HepG2 (cell line): Measurements from ENCODE around the gene P3H4. TPM values are rescaled to one million over a fixed set of nuclear protein-coding genes. Genes with fewer than 3 reads are reported as not detected.
A peak's percentile ranks its signal among the peaks of the same experiment; 100 is the strongest.

Source experiments
- ASH2L ChIP-seq: fragments of 300-600, 200-600 bp; sonication (generic); IDR thresholded peaks from 2 replicates; pipeline ENCODE4 v1.7.0; 2017; ENCODE audit warnings: low read depth, mild to moderate bottlenecking, moderate library complexity, mixed read lengths, low read length; ENCODE audit not compliant: insufficient read length
- FOXC1 ChIP-seq: sonication (generic); formaldehyde crosslinking; IDR thresholded peaks from 2 replicates; pipeline ENCODE4 v1.8.0; 2022; ENCODE audit warnings: mild to moderate bottlenecking, missing genetic modification reagents, borderline replicate concordance
- HDAC1 ChIP-seq: sonication (generic); formaldehyde crosslinking; IDR thresholded peaks from 2 replicates; pipeline ENCODE4 v1.5.1; 2020; ENCODE audit warnings: mild to moderate bottlenecking, missing genetic modification reagents
- KIAA2018 ChIP-seq: sonication (generic); formaldehyde crosslinking; IDR thresholded peaks from 2 replicates; pipeline ENCODE4 v1.5.0; 2020; ENCODE audit warnings: mild to moderate bottlenecking, missing genetic modification reagents, borderline replicate concordance
- MNT ChIP-seq: fragments of 450-650 bp; IDR thresholded peaks from 2 replicates; pipeline ENCODE4 v1.6.1; 2016
- RXRA ChIP-seq: sonication (generic); formaldehyde crosslinking; IDR thresholded peaks from 2 replicates; pipeline ENCODE4 v1.5.1; 2020; ENCODE audit warnings: missing genetic modification reagents
- SNAPC4 ChIP-seq: sonication (generic); formaldehyde crosslinking; IDR thresholded peaks from 2 replicates; pipeline ENCODE4 v1.4.0; 2020; ENCODE audit warnings: mild to moderate bottlenecking, missing genetic modification reagents
- ZMYM4 ChIP-seq: sonication (generic); formaldehyde crosslinking; IDR thresholded peaks from 2 replicates; pipeline ENCODE4 v1.8.1; 2023; ENCODE audit warnings: mild to moderate bottlenecking, missing genetic modification reagents
- ZNF280D ChIP-seq: sonication (generic); formaldehyde crosslinking; IDR thresholded peaks from 2 replicates; pipeline ENCODE4 v1.5.1; 2020; ENCODE audit warnings: mild to moderate bottlenecking, missing genetic modification reagents
- ZSCAN9 ChIP-seq: IDR thresholded peaks from 2 replicates; pipeline ENCODE4 v1.6.1; 2016; ENCODE audit warnings: borderline replicate concordance
- polyA plus RNA-seq, 8 experiments: library from polyadenylated mRNA; depleted of rRNA in 3 of 8; stranded (reverse) in 7 of 8; unstranded in 1 of 8; fragments of >200 nt; fragmentation: Illumina TruSeq in 4 of 8; extraction: Trizol in 4 of 8; gene quantifications; 2 replicates each; pipeline versions ENCODE4 v1.2.1 to v1.2.3, GENCODE V29; 2011 to 2016; ENCODE audit warnings: low read depth in 4 of 8, missing spikeins in 1 of 8, mixed read lengths in 1 of 8; ENCODE audit not compliant: insufficient read depth in 1 of 8
- total RNA-seq, 5 experiments: library from RNA; depleted of rRNA; stranded (reverse); fragments of >200 nt; fragmentation: Illumina TruSeq; extraction: Trizol; gene quantifications; 2 replicates each; pipeline ENCODE4 v1.2.3, GENCODE V29; 2016; ENCODE audit warnings: low read depth in 1 of 5

Gene P3H4
- total and polyA plus RNA-seq, 2 of the 13 experiments (the other 11 are each of a cell fraction or from before 2014, with no cell fraction given): 37.1 to 50.6 TPM

GRCh38 chr17:41772586-41773189 is 39.1 kb downstream of the P3H4 start (continued):
- no peak for TF ChIP-seq KIAA2018 (CRISPR knock-in tag)
- peak; percentile 83 for TF ChIP-seq HDAC1 (CRISPR knock-in tag)
- peak; percentile 88 for TF ChIP-seq ZMYM4 (CRISPR knock-in tag)
- TF ChIP-seq RXRA (CRISPR knock-in tag): peak; percentile 69
- TF ChIP-seq MNT: no peak
- peak; percentile 59; the same call in 1 of the 2 replicates for TF ChIP-seq ZSCAN9 (CRISPR knock-in tag)
- no peak; the same call in 1 of the 2 replicates for TF ChIP-seq SNAPC4
- peak; percentile 77 for TF ChIP-seq FOXC1 (CRISPR knock-in tag)
- peak; percentile 91; the same call in 1 of the 2 replicates for TF ChIP-seq ZNF280D (CRISPR knock-in tag)
- TF ChIP-seq ASH2L: peak; percentile 82
